ENCODE measurements around the gene PPM1H.

Gene PPM1H

GRCh38 chr12:62629971-62630739 is 304.8 kb downstream of the PPM1H start:
- Histone ChIP-seq H3K4me3 (ENCODE audit: low read length) (peak overlapping the region; percentile 67), H3K36me3 (ENCODE audit: control insufficient read depth, insufficient read depth, low read length, severe bottlenecking) (no peaks in the 10 kb centered on the region), H3K9me3 (ENCODE audit: control insufficient read depth, low read length) (no peaks in the 10 kb centered on the region), H3K27me3 (replicated peaks; ENCODE audit: control insufficient read depth, insufficient read depth, low read length) (no peaks in the 10 kb centered on the region), H3K9ac (ENCODE audit: low read length) (peak overlapping the region; percentile 84), H3K4me1 (ENCODE audit: control insufficient read depth, insufficient read depth, low read length) (peaks cover 43% of the 10 kb centered on the region)
- no peak for DNase-seq (ENCODE audit: low read depth)

GRCh38 chr12:62629413-62629812 is 305.5 kb downstream of the PPM1H start:
- Histone ChIP-seq H3K9ac (ENCODE audit: low read length) (no peak overlapping the region), H3K4me3 (ENCODE audit: low read length) (no peak overlapping the region), H3K9me3 (ENCODE audit: control insufficient read depth, low read length) (no peaks in the 10 kb centered on the region), H3K4me1 (ENCODE audit: control insufficient read depth, insufficient read depth, low read length) (peaks cover 49% of the 10 kb centered on the region), H3K36me3 (ENCODE audit: control insufficient read depth, insufficient read depth, low read length, severe bottlenecking) (no peaks in the 10 kb centered on the region), H3K27me3 (replicated peaks; ENCODE audit: control insufficient read depth, insufficient read depth, low read length) (no peaks in the 10 kb centered on the region)
- DNase-seq (ENCODE audit: low read depth), result no peak

- H3K36me3 ChIP-seq (ENCODE audit: control insufficient read depth, insufficient read depth, low read length, severe bottlenecking), result no peaks in the 10 kb centered on the region
- no peak for DNase-seq (ENCODE audit: low read depth)
- H3K4me1 ChIP-seq (ENCODE audit: control insufficient read depth, insufficient read depth, low read length), result peaks cover 43% of the 10 kb centered on the region
- no peak overlapping the region for H3K4me3 ChIP-seq (ENCODE audit: low read length)
- H3K9me3 ChIP-seq (ENCODE audit: control insufficient read depth, low read length), result no peaks in the 10 kb centered on the region
- H3K9ac ChIP-seq (ENCODE audit: low read length), result no peak overlapping the region
- no peaks in the 10 kb centered on the region for H3K27me3 ChIP-seq (replicated peaks; ENCODE audit: control insufficient read depth, insufficient read depth, low read length)
Measured at GRCh38 chr12:62627181-62627580, 307.8 kb downstream of the PPM1H start.

- H3K4me1 ChIP-seq (ENCODE audit: control insufficient read depth, insufficient read depth, low read length), result peaks cover 30% of the 10 kb centered on the region
- no peaks in the 10 kb centered on the region for H3K36me3 ChIP-seq (ENCODE audit: control insufficient read depth, insufficient read depth, low read length, severe bottlenecking)
- no peaks in the 10 kb centered on the region for H3K9me3 ChIP-seq (ENCODE audit: control insufficient read depth, low read length)
- DNase-seq (ENCODE audit: low read depth), result peak; percentile 49
- no peak overlapping the region for H3K4me3 ChIP-seq (ENCODE audit: low read length)
- H3K9ac ChIP-seq (ENCODE audit: low read length), result peak overlapping the region; percentile 33
- no peaks in the 10 kb centered on the region for H3K27me3 ChIP-seq (replicated peaks; ENCODE audit: control insufficient read depth, insufficient read depth, low read length)
Measured at GRCh38 chr12:62625228-62625627, 309.7 kb downstream of the PPM1H start.

GRCh38 chr12:62622177-62622576 is 312.8 kb downstream of the PPM1H start:
- Histone ChIP-seq H3K9me3 (ENCODE audit: control insufficient read depth, low read length) (no peaks in the 10 kb centered on the region), H3K4me1 (ENCODE audit: control insufficient read depth, insufficient read depth, low read length) (peaks cover 21% of the 10 kb centered on the region), H3K27me3 (replicated peaks; ENCODE audit: control insufficient read depth, insufficient read depth, low read length) (no peaks in the 10 kb centered on the region), H3K36me3 (ENCODE audit: control insufficient read depth, insufficient read depth, low read length, severe bottlenecking) (no peaks in the 10 kb centered on the region), H3K9ac (ENCODE audit: low read length) (no peak overlapping the region), H3K4me3 (ENCODE audit: low read length) (no peak overlapping the region)
- no peak for DNase-seq (ENCODE audit: low read depth)

GRCh38 chr12:62621101-62621638 is 313.8 kb downstream of the PPM1H start:
- Histone ChIP-seq H3K36me3 (ENCODE audit: control insufficient read depth, insufficient read depth, low read length, severe bottlenecking) (peaks cover 4% of the 10 kb centered on the region), H3K4me3 (ENCODE audit: low read length) (no peak overlapping the region), H3K9me3 (ENCODE audit: control insufficient read depth, low read length) (no peaks in the 10 kb centered on the region), H3K4me1 (ENCODE audit: control insufficient read depth, insufficient read depth, low read length) (peaks cover 21% of the 10 kb centered on the region), H3K27me3 (replicated peaks; ENCODE audit: control insufficient read depth, insufficient read depth, low read length) (no peaks in the 10 kb centered on the region), H3K9ac (ENCODE audit: low read length) (no peak overlapping the region)
- no peak for DNase-seq (ENCODE audit: low read depth)

- no peak for DNase-seq (ENCODE audit: low read depth)
- Histone ChIP-seq H3K4me1 (ENCODE audit: control insufficient read depth, insufficient read depth, low read length) (peaks cover 9% of the 10 kb centered on the region), H3K36me3 (ENCODE audit: control insufficient read depth, insufficient read depth, low read length, severe bottlenecking) (peaks cover 7% of the 10 kb centered on the region), H3K9ac (ENCODE audit: low read length) (no peak overlapping the region), H3K27me3 (replicated peaks; ENCODE audit: control insufficient read depth, insufficient read depth, low read length) (no peaks in the 10 kb centered on the region), H3K9me3 (ENCODE audit: control insufficient read depth, low read length) (no peaks in the 10 kb centered on the region), H3K4me3 (ENCODE audit: low read length) (no peak overlapping the region)
Measured at GRCh38 chr12:62618930-62619329, 316.0 kb downstream of the PPM1H start.

GRCh38 chr12:62618319-62618718 is 316.6 kb downstream of the PPM1H start:
- peaks cover 10% of the 10 kb centered on the region for H3K36me3 ChIP-seq (ENCODE audit: control insufficient read depth, insufficient read depth, low read length, severe bottlenecking)
- no peak overlapping the region for H3K9ac ChIP-seq (ENCODE audit: low read length)
- DNase-seq (ENCODE audit: low read depth), result no peak
- H3K9me3 ChIP-seq (ENCODE audit: control insufficient read depth, low read length), result no peaks in the 10 kb centered on the region
- H3K27me3 ChIP-seq (replicated peaks; ENCODE audit: control insufficient read depth, insufficient read depth, low read length), result no peaks in the 10 kb centered on the region
- no peak overlapping the region for H3K4me3 ChIP-seq (ENCODE audit: low read length)
- H3K4me1 ChIP-seq (ENCODE audit: control insufficient read depth, insufficient read depth, low read length), result peaks cover 5% of the 10 kb centered on the region

GRCh38 chr12:62613081-62613480 is 321.9 kb downstream of the PPM1H start:
- H3K4me3 ChIP-seq (ENCODE audit: low read length), result no peak overlapping the region
- H3K4me1 ChIP-seq (ENCODE audit: control insufficient read depth, insufficient read depth, low read length), result peaks cover 11% of the 10 kb centered on the region
- no peaks in the 10 kb centered on the region for H3K27me3 ChIP-seq (replicated peaks; ENCODE audit: control insufficient read depth, insufficient read depth, low read length)
- no peak for DNase-seq (ENCODE audit: low read depth)
- no peak overlapping the region for H3K9ac ChIP-seq (ENCODE audit: low read length)
- peaks cover 10% of the 10 kb centered on the region for H3K36me3 ChIP-seq (ENCODE audit: control insufficient read depth, insufficient read depth, low read length, severe bottlenecking)
- H3K9me3 ChIP-seq (ENCODE audit: control insufficient read depth, low read length), result no peaks in the 10 kb centered on the region

GRCh38 chr12:62606654-62607053 is 328.3 kb downstream of the PPM1H start:
- Histone ChIP-seq H3K36me3 (ENCODE audit: control insufficient read depth, insufficient read depth, low read length, severe bottlenecking) (no peaks in the 10 kb centered on the region), H3K9me3 (ENCODE audit: control insufficient read depth, low read length) (no peaks in the 10 kb centered on the region), H3K9ac (ENCODE audit: low read length) (peak overlapping the region; percentile 100), H3K4me1 (ENCODE audit: control insufficient read depth, insufficient read depth, low read length) (peaks cover 24% of the 10 kb centered on the region), H3K27me3 (replicated peaks; ENCODE audit: control insufficient read depth, insufficient read depth, low read length) (no peaks in the 10 kb centered on the region), H3K4me3 (ENCODE audit: low read length) (peak overlapping the region; percentile 94)
- no peak for DNase-seq (ENCODE audit: low read depth)

GRCh38 chr12:62605981-62606380 is 329.0 kb downstream of the PPM1H start:
- H3K4me1 ChIP-seq (ENCODE audit: control insufficient read depth, insufficient read depth, low read length), result peaks cover 30% of the 10 kb centered on the region
- no peaks in the 10 kb centered on the region for H3K36me3 ChIP-seq (ENCODE audit: control insufficient read depth, insufficient read depth, low read length, severe bottlenecking)
- no peak for DNase-seq (ENCODE audit: low read depth)
- peak overlapping the region; percentile 100 for H3K9ac ChIP-seq (ENCODE audit: low read length)
- no peaks in the 10 kb centered on the region for H3K27me3 ChIP-seq (replicated peaks; ENCODE audit: control insufficient read depth, insufficient read depth, low read length)
- H3K9me3 ChIP-seq (ENCODE audit: control insufficient read depth, low read length), result no peaks in the 10 kb centered on the region
- peak overlapping the region; percentile 94 for H3K4me3 ChIP-seq (ENCODE audit: low read length)

Data from adipocyte (in vitro differentiated cells).